Heart right ventricle (tissue), 16 donors: ENCODE results near the gene MOSPD3. TPM values are rescaled to one million over a fixed set of nuclear protein-coding genes. Genes with fewer than 3 reads are reported as not detected.

ENCODE experiments used
- ATAC-seq, 8 donors: fragments of 200-7000 bp; cut with Tn5 transposase; one replicate each; pipeline ENCODE4 v1.9.1; 2020; ENCODE audit warnings: mild to moderate bottlenecking in 8 of 8, moderate library complexity in 8 of 8, moderate number of reproducible peaks in 1 of 8
- DNase-seq, 2 donors: peaks; one replicate each; pipeline ENCODE4 v3.0.0-alpha.2; 2020
- H3K27ac ChIP-seq, 10 donors: fragments of 200-600 bp; sonication (generic) in 2 of 10; one replicate each; pipeline versions ENCODE4 v1.5.0 to v1.8.0; 2020 to 2022; ENCODE audit warnings: mild to moderate bottlenecking in 3 of 10
- H3K27me3 ChIP-seq, 7 donors: fragments of 200-600 bp; one replicate each; pipeline ENCODE4 v1.8.0; 2021 to 2022; ENCODE audit warnings: mild to moderate bottlenecking in 2 of 7
- H3K36me3 ChIP-seq, 9 donors: fragments of 200-600 bp; sonication (generic) in 1 of 9; one replicate each; pipeline versions ENCODE4 v1.5.0 to v1.8.0; 2020 to 2022; ENCODE audit warnings: mild to moderate bottlenecking in 2 of 9
- H3K4me1 ChIP-seq, 9 donors: fragments of 200-600 bp; sonication (generic) in 1 of 9; one replicate each; pipeline versions ENCODE4 v1.5.0 to v1.8.0; 2020 to 2022; ENCODE audit warnings: mild to moderate bottlenecking in 4 of 9
- H3K4me3 ChIP-seq, 10 donors: fragments of 200-600 bp; sonication (generic) in 2 of 10; one replicate each; pipeline versions ENCODE4 v1.5.0 to v1.8.0; 2020 to 2022; ENCODE audit warnings: mild to moderate bottlenecking in 7 of 10, moderate library complexity in 2 of 10
- H3K9me3 ChIP-seq, 11 donors: fragments of 200-600 bp in 10 of 11; sonication (generic) in 2 of 11; one replicate each; pipeline versions ENCODE4 v1.5.0 to v1.8.0; 2013 to 2022; ENCODE audit warnings: mild to moderate bottlenecking in 2 of 11, control low read depth in 1 of 11, moderate library complexity in 1 of 11
- CTCF ChIP-seq, 9 donors: fragments of 200-600 bp; sonication (generic) in 2 of 9; IDR thresholded peaks; one replicate each; pipeline versions ENCODE4 v1.5.0 to v1.8.0; 2021 to 2022; ENCODE audit warnings: antibody characterized with exemption in 9 of 9, mild to moderate bottlenecking in 5 of 9, moderate library complexity in 1 of 9
- WGBS, 2 donors: extraction: QIAGEN DNeasy Blood & Tissue Kit; methylation state at CpG; one replicate each; pipeline ENCODE4 v1.1.7; 2013; ENCODE audit warnings: inconsistent platforms in 1 of 2; 5-methylcytosine and 5-hydroxymethylcytosine counted together
- intact Hi-C, 10 donors: fragments of 100-400 bp; cut with DNase I; formaldehyde crosslinking; loops; one replicate each; pipeline versions ENCODE4 v1.11.1 to v1.14.2; 2022
- polyA plus RNA-seq, 2 donors: library from polyadenylated mRNA; stranded (reverse); fragments of 200-250 nt; gene quantifications; one replicate each; pipeline ENCODE4 v1.2.3, GENCODE V29; 2013
- total RNA-seq, 10 donors: library from RNA; stranded (reverse); fragmentation: NEBNext Ultra II Directional in 3 of 10; extraction: Animal tissue kit (Norgen Biotek cat#: 25700) in 3 of 10; gene quantifications; one replicate each; pipeline versions ENCODE4 v1.2.1 to v1.2.4, GENCODE V29; 2021 to 2023
- donor health status: Arrhythmogenic right ventricular cardiomyopathy.
- donor health status: ischemic (EF 13 %, LVEDD 7.1; RV severe dilation, severe dysfunction).
- donor health status: healthy with polysubstance abuse.
- donor health status: DM: no; HTN: yes; CAD: no.
- donor health status: DM: no; HTN: no; CAD: no.
- donor health status: ischemic (EF 25% LVEDD 6.9; RV normal size, moderate dysfunction).
- donor health status: ischemic (EF 25% LVEDD 5.7; RV mildly dilated, moderate dysfunction).
- donor health status: healthy.
- donor health status: DM: yes; HTN: yes; CAD: no.
- donor health status: Ischemic cardiomyopathy.
- donor health status: ischemic (EF 35%, LVEDD 5.7; RV mildly dilated, moderate dysfunction).
- donor health status: nonischemic (EF 11% LVEDD 7.7; RV severe dilation, severe dysfunction).
- donor health status: DM: yes; HTN: yes; CAD: no.
- donor health status: PGD.
- donor health status: ischemic (EF 29% LVEDD 5.4; RV normal size, mild dysfunction).
- donor health status: nonischemic (EF 23%, LVEDD 6.1; RV moderate dilation, normal function).

MOSPD3 gene
- total and polyA plus RNA-seq, 12 donors, result 8.0 to 12.6 (median 10.9) TPM

GRCh38 chr7:100641463-100641859 is 29.1 kb downstream of the MOSPD3 start, which contains the start of gene TFR2:
Gene TFR2, minus strand, starts transcription at chr7:100641552. Its CDS starts 43 bp downstream, at chr7:100641509.
- intact Hi-C loops, result no loop called here
- no peaks in the 10 kb centered on the region for H3K9me3 ChIP-seq
- no peak within 1 kb of the TSS for H3K4me3 ChIP-seq
- no peak for TF ChIP-seq CTCF (IDR thresholded peaks at IDR 0.05)
- no peaks in the 10 kb centered on the region for H3K36me3 ChIP-seq
- H3K27ac ChIP-seq, result no peak within 1 kb of the TSS
- H3K27me3 ChIP-seq, result peaks cover 0 to 66% (median 40%) of the 10 kb centered on the region in 7 donors
- 44 to 46% methylated on average over 10 of the region's 10 CpGs for WGBS, 2 donors
- DNase-seq (no peak), ATAC-seq (no peak)
- H3K4me1 ChIP-seq, result no peaks in the 10 kb centered on the region

GRCh38 chr7:100641860-100642533 is 29.7 kb downstream of the MOSPD3 start:
- peaks cover 0 to 72% (median 43%) of the 10 kb centered on the region in 7 donors for H3K27me3 ChIP-seq
- H3K4me1 ChIP-seq, result no peaks in the 10 kb centered on the region
- no peak for DNase-seq
- intact Hi-C loops, result no loop called here
- TF ChIP-seq CTCF (IDR thresholded peaks at IDR 0.05), result no peak
- H3K27ac ChIP-seq, result no peak overlapping the region
- no peak overlapping the region for H3K4me3 ChIP-seq
- H3K36me3 ChIP-seq, result no peaks in the 10 kb centered on the region
- 77 to 82% methylated on average over 10 of the region's 10 CpGs for WGBS, 2 donors
- no peaks in the 10 kb centered on the region for H3K9me3 ChIP-seq
- ATAC-seq, result peak in 1 of 8 donors; percentile 17

GRCh38 chr7:100642534-100642907 is 30.2 kb downstream of the MOSPD3 start:
- H3K4me3 ChIP-seq, result no peak overlapping the region
- intact Hi-C loops, result no loop called here
- DNase-seq (no peak), ATAC-seq (peak in 1 of 8 donors; percentile 29)
- H3K9me3 ChIP-seq, result no peaks in the 10 kb centered on the region
- H3K27ac ChIP-seq, result no peak overlapping the region
- no peaks in the 10 kb centered on the region for H3K4me1 ChIP-seq
- H3K27me3 ChIP-seq, result peaks cover 0 to 77% (median 48%) of the 10 kb centered on the region in 7 donors
- TF ChIP-seq CTCF (IDR thresholded peaks at IDR 0.05), result no peak
- no peaks in the 10 kb centered on the region for H3K36me3 ChIP-seq
- 51% methylated on average over 11 of the region's 11 CpGs for WGBS, 2 donors

- no peaks in the 10 kb centered on the region for H3K4me1 ChIP-seq
- intact Hi-C loops, result no loop called here
- peaks cover 0 to 76% (median 52%) of the 10 kb centered on the region in 7 donors for H3K27me3 ChIP-seq
- ATAC-seq (no peak), DNase-seq (no peak)
- no peak overlapping the region for H3K27ac ChIP-seq
- no peak for TF ChIP-seq CTCF (IDR thresholded peaks at IDR 0.05)
- no peak overlapping the region for H3K4me3 ChIP-seq
- no peaks in the 10 kb centered on the region for H3K9me3 ChIP-seq
- 73 to 74% methylated on average over 15 of the region's 15 CpGs for WGBS, 2 donors
- H3K36me3 ChIP-seq, result no peaks in the 10 kb centered on the region
These were observed 37.7 kb downstream of the MOSPD3 start for GRCh38 chr7:100649826-100650565.
